GM18873 (cell line): Measurements from ENCODE around the gene ESPNL.

ENCODE experiments used
- ATAC-seq: cut with Tn5 transposase; IDR thresholded peaks from one replicate; pipeline ENCODE4 v1.9.1; 2021; ENCODE audit warnings: mild to moderate bottlenecking, moderate library complexity, moderate number of reproducible peaks; ENCODE audit not compliant: unreplicated experiment, low FRiP score

Gene ESPNL

GRCh38 chr2:238155051-238155760, 55.1 kb downstream of the ESPNL start:
- no peak for ATAC-seq

- no peak for ATAC-seq
Measured at GRCh38 chr2:238155761-238156694, 55.9 kb downstream of the ESPNL start.

GRCh38 chr2:238157506-238158017, 57.4 kb downstream of the ESPNL start:
- ATAC-seq: no peak

GRCh38 chr2:238158018-238158508, 57.9 kb downstream of the ESPNL start:
- no peak for ATAC-seq

GRCh38 chr2:238158509-238159070, 58.5 kb downstream of the ESPNL start, which contains the start of gene ERFE:
Gene ERFE, plus strand, starts transcription at chr2:238158970. Its CDS starts 38 bp downstream, at chr2:238159008.
- no peak for ATAC-seq

GRCh38 chr2:238159071-238159539, 59.0 kb downstream of the ESPNL start:
- no peak for ATAC-seq

GRCh38 chr2:238159661-238160205, 59.6 kb downstream of the ESPNL start:
- ATAC-seq: no peak

GRCh38 chr2:238160206-238161129, 60.3 kb downstream of the ESPNL start:
- no peak for ATAC-seq

- no peak for ATAC-seq
Measured at GRCh38 chr2:238161291-238162051, 61.3 kb downstream of the ESPNL start.

- ATAC-seq: no peak
Measured at GRCh38 chr2:238162251-238162845, 62.2 kb downstream of the ESPNL start.

GRCh38 chr2:238162846-238163441, 62.8 kb downstream of the ESPNL start:
- ATAC-seq: no peak

- no peak for ATAC-seq
Measured at GRCh38 chr2:238163481-238164198, 63.5 kb downstream of the ESPNL start.

GRCh38 chr2:238164906-238165287, 64.8 kb downstream of the ESPNL start:
- no peak for ATAC-seq

GRCh38 chr2:238165288-238165921, 65.3 kb downstream of the ESPNL start:
- no peak for ATAC-seq

- no peak for ATAC-seq
Measured at GRCh38 chr2:238166391-238167343, 66.5 kb downstream of the ESPNL start.

- no peak for ATAC-seq
Measured at GRCh38 chr2:238167344-238167715, 67.2 kb downstream of the ESPNL start.
